Activated CD4-positive, alpha-beta memory T cell treated with anti-CD3 and anti-CD28 coated beads for 36 hours (primary cell): ENCODE data around the gene SRSF7. TPM values are rescaled to one million over a fixed set of nuclear protein-coding genes. Genes with fewer than 3 reads are reported as not detected.
"Not testable (repeated sequence)": the region's sequence is repeated elsewhere in the genome, so short reads cannot be mapped to it uniquely, and the experiment has no call there.

ENCODE experiments used
- CTCF ChIA-PET: fragments of 350-600 bp; sonication (Branson Sonifier 250); formaldehyde crosslinking; loops from one replicate; lab custom pipeline; 2021; ENCODE audit warnings: antibody characterized with exemption, inconsistent platforms; lab: Charles Lee
- POLR2A ChIA-PET: fragments of 350-600 bp; sonication (Branson Sonifier 250); formaldehyde crosslinking; loops from one replicate; lab custom pipeline; 2021; ENCODE audit warnings: antibody characterized with exemption; lab: Charles Lee
- DNase-seq: peaks from one replicate; pipeline ENCODE4 v3.0.0-alpha.2; 2020
- H3K27ac Mint-ChIP-seq: one replicate; pipeline ENCODE4 v1.8.0; 2021; ENCODE audit warnings: mixed read lengths
- H3K27me3 Mint-ChIP-seq: one replicate; pipeline ENCODE4 v1.8.0; 2021; ENCODE audit warnings: mixed read lengths
- H3K36me3 Mint-ChIP-seq: one replicate; pipeline ENCODE4 v1.8.0; 2021; ENCODE audit warnings: mixed read lengths
- H3K4me1 Mint-ChIP-seq: one replicate; pipeline ENCODE4 v1.8.0; 2021; ENCODE audit warnings: low read depth, mixed read lengths
- H3K4me3 Mint-ChIP-seq: one replicate; pipeline ENCODE4 v1.8.0; 2021; ENCODE audit warnings: mild to moderate bottlenecking, mixed read lengths
- H3K9me3 Mint-ChIP-seq: one replicate; pipeline ENCODE4 v1.8.0; 2021; ENCODE audit warnings: mixed read lengths
- intact Hi-C: fragments of 100-400 bp; cut with micrococcal nuclease; formaldehyde crosslinking; loops from one replicate; pipeline ENCODE4 v1.15.1; 2023
- total RNA-seq, 2 experiments: library from RNA; stranded (reverse); gene quantifications; one replicate each; pipeline ENCODE4 v1.2.3, GENCODE V29; 2021

SRSF7 gene
- total RNA-seq, 2 experiments from 2014 or later = 276 to 279 TPM

- H3K27me3 Mint-ChIP-seq = peaks cover 9% of the 10 kb centered on the region
- CTCF ChIA-PET = no interaction called here
- no peaks in the 10 kb centered on the region for H3K9me3 Mint-ChIP-seq
- H3K4me1 Mint-ChIP-seq = peaks cover 12% of the 10 kb centered on the region
- H3K27ac Mint-ChIP-seq = peak overlapping the region; percentile 86
- peaks cover 19% of the 10 kb centered on the region for H3K36me3 Mint-ChIP-seq
- POLR2A ChIA-PET = interaction anchor here (2.7 kb wide), 1 partner anchor 28 kb away, joined by 21 read pairs; the partner anchor contains the start of gene SRSF7
- intact Hi-C loops = loop anchor here (1.0 kb wide), 1 partner anchor 27 kb away; the partner anchor contains the start of gene SRSF7
- H3K4me3 Mint-ChIP-seq = peak overlapping the region; percentile 96
- DNase-seq = no peak
These were observed 27.5 kb upstream of the SRSF7 start for GRCh38 chr2:38778687-38779082.

GRCh38 chr2:38776531-38776930, 25.4 kb upstream of the SRSF7 start:
- intact Hi-C loops = no loop called here
- Mint-ChIP-seq H3K9me3 (no peaks in the 10 kb centered on the region), H3K4me3 (peak overlapping the region; percentile 31), H3K4me1 (peaks cover 12% of the 10 kb centered on the region), H3K36me3 (peaks cover 11% of the 10 kb centered on the region), H3K27me3 (peaks cover 9% of the 10 kb centered on the region), H3K27ac (no peak overlapping the region)
- ChIA-PET CTCF (no interaction called here), POLR2A (interaction anchor here (0.6 kb wide), 1 partner anchor 26 kb away, joined by 4 read pairs; no protein-coding TSS in a partner anchor)
- no peak for DNase-seq

GRCh38 chr2:38775921-38776225, 24.7 kb upstream of the SRSF7 start:
- H3K4me1 Mint-ChIP-seq = peaks cover 12% of the 10 kb centered on the region
- H3K9me3 Mint-ChIP-seq = no peaks in the 10 kb centered on the region
- no peak for DNase-seq
- ChIA-PET POLR2A (interaction anchor here (0.6 to 1.4 kb wide), 2 partner anchors 25 to 26 kb away, joined by 4 read pairs; partner anchors contain the start of gene SRSF7), CTCF (interaction anchor here (0.6 kb wide), 1 partner anchor 350 kb away, joined by 4 read pairs; no protein-coding TSS in a partner anchor)
- peaks cover 5% of the 10 kb centered on the region for H3K36me3 Mint-ChIP-seq
- H3K4me3 Mint-ChIP-seq = no peak overlapping the region
- H3K27ac Mint-ChIP-seq = no peak overlapping the region
- intact Hi-C loops = no loop called here
- peaks cover 9% of the 10 kb centered on the region for H3K27me3 Mint-ChIP-seq

GRCh38 chr2:38775097-38775920, 24.1 kb upstream of the SRSF7 start:
- H3K4me1 Mint-ChIP-seq = peaks cover 12% of the 10 kb centered on the region
- peaks cover 3% of the 10 kb centered on the region for H3K36me3 Mint-ChIP-seq
- ChIA-PET CTCF (interaction anchor here (0.6 kb wide), 1 partner anchor 351 kb away, joined by 4 read pairs; no protein-coding TSS in a partner anchor), POLR2A (interaction anchor here (0.6 to 1.4 kb wide), 2 partner anchors 24 to 32 kb away, joined by 3 to 4 read pairs; partner anchors contain the start of gene SRSF7)
- peaks cover 9% of the 10 kb centered on the region for H3K27me3 Mint-ChIP-seq
- H3K4me3 Mint-ChIP-seq = no peak overlapping the region
- H3K27ac Mint-ChIP-seq = no peak overlapping the region
- intact Hi-C loops = no loop called here
- DNase-seq = no peak
- no peaks in the 10 kb centered on the region for H3K9me3 Mint-ChIP-seq

- Mint-ChIP-seq H3K4me3 (no peak overlapping the region), H3K27me3 (peaks cover 9% of the 10 kb centered on the region), H3K36me3 (no peaks in the 10 kb centered on the region), H3K9me3 (no peaks in the 10 kb centered on the region), H3K4me1 (no peaks in the 10 kb centered on the region), H3K27ac (no peak overlapping the region)
- intact Hi-C loops = no loop called here
- CTCF ChIA-PET = no interaction called here
- DNase-seq = no peak
- POLR2A ChIA-PET = no interaction called here
These were observed 20.5 kb upstream of the SRSF7 start for GRCh38 chr2:38771632-38772031.

- ChIA-PET POLR2A (no interaction called here), CTCF (no interaction called here)
- Mint-ChIP-seq H3K27ac (no peak overlapping the region), H3K4me3 (no peak overlapping the region), H3K27me3 (no peaks in the 10 kb centered on the region), H3K9me3 (no peaks in the 10 kb centered on the region), H3K4me1 (no peaks in the 10 kb centered on the region), H3K36me3 (no peaks in the 10 kb centered on the region)
- intact Hi-C loops = no loop called here
- no peak for DNase-seq
These were observed 14.4 kb upstream of the SRSF7 start for GRCh38 chr2:38765551-38765950.

- Mint-ChIP-seq H3K9me3 (no peaks in the 10 kb centered on the region), H3K27me3 (no peaks in the 10 kb centered on the region), H3K4me3 (no peak overlapping the region), H3K4me1 (no peaks in the 10 kb centered on the region), H3K36me3 (no peaks in the 10 kb centered on the region), H3K27ac (no peak overlapping the region)
- intact Hi-C loops = no loop called here
- POLR2A ChIA-PET = no interaction called here
- CTCF ChIA-PET = no interaction called here
- DNase-seq = no peak
These were observed 14.0 kb upstream of the SRSF7 start for GRCh38 chr2:38765149-38765548.

GRCh38 chr2:38763728-38764127, 12.6 kb upstream of the SRSF7 start:
- H3K4me3 Mint-ChIP-seq = no peak overlapping the region
- H3K9me3 Mint-ChIP-seq = no peaks in the 10 kb centered on the region
- no peaks in the 10 kb centered on the region for H3K36me3 Mint-ChIP-seq
- no peak for DNase-seq
- ChIA-PET POLR2A (no interaction called here), CTCF (interaction anchor here (1.6 kb wide), 1 partner anchor 465 kb away, joined by 4 read pairs; no protein-coding TSS in a partner anchor)
- intact Hi-C loops = no loop called here
- no peak overlapping the region for H3K27ac Mint-ChIP-seq
- no peaks in the 10 kb centered on the region for H3K27me3 Mint-ChIP-seq
- H3K4me1 Mint-ChIP-seq = no peaks in the 10 kb centered on the region

- Mint-ChIP-seq H3K4me3 (no peak overlapping the region), H3K27ac (no peak overlapping the region), H3K4me1 (no peaks in the 10 kb centered on the region), H3K36me3 (no peaks in the 10 kb centered on the region), H3K27me3 (no peaks in the 10 kb centered on the region), H3K9me3 (no peaks in the 10 kb centered on the region)
- CTCF ChIA-PET = interaction anchor here (1.6 kb wide), 1 partner anchor 466 kb away, joined by 4 read pairs; no protein-coding TSS in a partner anchor
- POLR2A ChIA-PET = no interaction called here
- intact Hi-C loops = no loop called here
- no peak for DNase-seq
These were observed 12.1 kb upstream of the SRSF7 start for GRCh38 chr2:38763228-38763627.

- H3K27me3 Mint-ChIP-seq, DNase-seq, POLR2A ChIA-PET, intact Hi-C loops, H3K27ac Mint-ChIP-seq, H3K9me3 Mint-ChIP-seq, H3K36me3 Mint-ChIP-seq, CTCF ChIA-PET, H3K4me3 Mint-ChIP-seq: not testable (repeated sequence)
- peaks cover 17% of the 10 kb centered on the region for H3K4me1 Mint-ChIP-seq
These were observed 4.7 kb upstream of the SRSF7 start for GRCh38 chr2:38755891-38756290.

GRCh38 chr2:38754506-38754905, 3.3 kb upstream of the SRSF7 start:
- peak overlapping the region; percentile 39 for H3K4me3 Mint-ChIP-seq

GRCh38 chr2:38754049-38754448, 2.9 kb upstream of the SRSF7 start:
- intact Hi-C loops = loop anchor here (5.0 kb wide), 1 partner anchor 368 kb away; the partner anchor contains the start of gene SOS1
- Mint-ChIP-seq H3K4me1 (peaks cover 23% of the 10 kb centered on the region), H3K4me3 (peak overlapping the region; percentile 47), H3K36me3 (peaks cover 20% of the 10 kb centered on the region), H3K27me3 (peaks cover 6% of the 10 kb centered on the region), H3K9me3 (peaks cover 3% of the 10 kb centered on the region), H3K27ac (no peak overlapping the region)
- POLR2A ChIA-PET = interaction anchor here (14.5 kb wide), 1 partner anchor 156 kb away, joined by 483 read pairs; the partner anchor contains the start of gene HNRNPLL
- DNase-seq = no peak
- CTCF ChIA-PET = interaction anchor here (1.1 kb wide), 1 partner anchor 101 kb away, joined by 3 read pairs; no protein-coding TSS in a partner anchor

More at GRCh38 chr2:38754506-38754905, 3.3 kb upstream of the SRSF7 start:
- intact Hi-C loops = loop anchor here (5.0 kb wide), 1 partner anchor 368 kb away; the partner anchor contains the start of gene SOS1
- H3K27me3 Mint-ChIP-seq = peaks cover 6% of the 10 kb centered on the region
- H3K4me1 Mint-ChIP-seq = peaks cover 22% of the 10 kb centered on the region
- no peak for DNase-seq
- POLR2A ChIA-PET = interaction anchor here (14.5 kb wide), 1 partner anchor 156 kb away, joined by 483 read pairs; the partner anchor contains the start of gene HNRNPLL
- CTCF ChIA-PET = interaction anchor here (1.1 kb wide), 1 partner anchor 101 kb away, joined by 3 read pairs; no protein-coding TSS in a partner anchor
- H3K36me3 Mint-ChIP-seq = peaks cover 16% of the 10 kb centered on the region
- peaks cover 3% of the 10 kb centered on the region for H3K9me3 Mint-ChIP-seq
- H3K27ac Mint-ChIP-seq = no peak overlapping the region
